GM21717 (cell line): ENCODE measurements around the gene SLC35F2.
A peak's percentile ranks its signal among the peaks of the same experiment; 100 is the strongest.
"Not testable (repeated sequence)": the region's sequence is repeated elsewhere in the genome, so short reads cannot be mapped to it uniquely, and the experiment has no call there.

ENCODE experiments used
- ATAC-seq: cut with Tn5 transposase; IDR thresholded peaks from one replicate; pipeline ENCODE4 v1.9.1; 2021; ENCODE audit warnings: mild to moderate bottlenecking, moderate library complexity; ENCODE audit not compliant: unreplicated experiment

The SLC35F2 gene

GRCh38 chr11:107842412-107843100 lies 16.0 kb downstream of the SLC35F2 start:
- ATAC-seq = no peak

GRCh38 chr11:107840129-107840484 lies 18.5 kb downstream of the SLC35F2 start:
- peak; percentile 24 for ATAC-seq

DNA sequence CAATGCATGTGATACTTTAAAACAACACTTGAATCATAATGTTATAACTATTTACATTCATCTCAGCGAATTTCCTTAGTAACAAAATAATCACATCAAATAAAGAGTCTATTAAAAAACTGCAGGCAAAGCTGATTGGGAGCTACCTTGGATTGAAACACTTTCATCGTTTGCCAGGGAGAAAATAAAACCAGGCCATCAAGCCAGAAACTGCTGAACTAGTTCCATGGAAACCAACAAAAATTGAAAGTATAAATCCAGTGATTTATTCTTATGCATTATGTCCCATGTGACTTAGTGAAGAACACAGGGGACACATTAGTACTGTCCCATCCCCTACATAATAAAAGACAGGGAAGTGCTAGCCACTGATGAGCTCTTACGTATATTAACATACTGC lies 21.7 kb downstream of the SLC35F2 start:
- no peak for ATAC-seq

- ATAC-seq = no peak
Measured at GRCh38 chr11:107834995-107835394, 23.6 kb downstream of the SLC35F2 start.

DNA sequence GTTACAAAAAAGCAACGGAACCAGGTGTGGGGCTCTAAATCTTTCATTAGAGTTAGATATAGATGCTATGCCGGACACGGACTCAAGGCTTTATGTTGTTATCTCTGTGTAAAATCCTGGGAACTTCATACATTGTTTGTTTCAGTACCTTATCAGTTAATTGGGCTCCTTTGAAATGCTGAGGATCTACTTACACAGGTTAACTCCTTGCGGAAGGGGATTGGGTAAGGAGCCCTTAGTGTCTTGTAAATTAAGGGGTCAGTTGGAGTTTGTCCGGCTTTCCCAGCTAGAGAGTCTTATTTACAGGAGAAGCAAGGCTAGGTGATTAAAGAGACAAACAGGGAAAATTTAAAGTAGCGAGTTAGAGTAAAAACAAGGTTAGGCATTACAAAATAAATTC lies 24.7 kb downstream of the SLC35F2 start:
- ATAC-seq = not testable (repeated sequence)

GRCh38 chr11:107830915-107831540 lies 27.6 kb downstream of the SLC35F2 start:
- no peak for ATAC-seq

DNA sequence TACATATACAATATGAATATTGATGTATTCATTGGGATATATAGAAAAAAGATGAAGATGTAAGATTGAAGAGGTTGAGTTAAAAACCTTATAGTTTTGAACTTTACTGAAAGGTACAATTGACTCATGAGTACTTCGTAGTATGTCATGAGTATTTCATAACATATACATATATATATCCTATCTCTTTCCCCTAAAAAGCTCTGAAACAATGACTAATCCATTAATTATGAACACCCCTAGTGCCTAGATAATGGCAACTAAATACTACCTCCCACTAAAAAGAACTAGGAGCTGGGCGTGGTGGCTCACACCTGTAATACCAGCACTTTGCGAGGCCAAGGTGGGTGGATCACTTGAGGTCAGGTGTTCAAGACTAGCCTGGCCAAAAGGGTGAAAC lies 31.5 kb downstream of the SLC35F2 start:
- ATAC-seq = no peak

- ATAC-seq = no peak
Measured at GRCh38 chr11:107825875-107826274, 32.7 kb downstream of the SLC35F2 start.

DNA sequence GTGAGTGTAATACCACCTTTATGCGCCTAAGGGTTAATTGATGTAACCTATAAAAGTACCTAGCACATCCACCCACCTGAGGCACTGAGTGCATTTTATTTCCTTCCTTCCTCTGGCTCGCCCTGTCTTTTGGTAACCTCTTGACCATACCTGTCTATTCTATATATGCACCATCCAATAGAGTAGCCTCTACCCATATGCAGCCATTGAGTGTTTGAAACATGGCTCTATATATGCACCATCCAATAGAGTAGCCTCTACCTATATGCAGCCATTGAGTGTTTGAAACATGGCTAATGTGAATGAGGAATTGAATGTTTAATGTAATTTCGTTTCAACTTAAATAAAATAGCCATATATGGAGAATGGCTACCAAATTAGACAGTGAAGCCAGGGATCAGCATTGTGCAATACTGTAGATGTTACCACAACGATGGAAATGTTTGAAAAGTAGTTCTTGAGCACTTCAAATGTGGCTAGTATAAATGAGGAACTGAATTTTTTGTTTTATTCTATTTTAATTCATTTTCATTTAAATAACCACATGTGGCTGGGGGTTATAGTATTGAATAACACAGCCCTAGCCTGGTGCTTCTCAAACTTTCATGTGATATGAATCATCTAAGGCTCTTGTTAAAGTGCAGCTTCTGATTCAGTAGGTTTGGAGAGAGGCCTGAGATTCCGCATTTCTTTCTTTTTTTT lies 33.8 kb downstream of the SLC35F2 start:
- no peak for ATAC-seq

DNA sequence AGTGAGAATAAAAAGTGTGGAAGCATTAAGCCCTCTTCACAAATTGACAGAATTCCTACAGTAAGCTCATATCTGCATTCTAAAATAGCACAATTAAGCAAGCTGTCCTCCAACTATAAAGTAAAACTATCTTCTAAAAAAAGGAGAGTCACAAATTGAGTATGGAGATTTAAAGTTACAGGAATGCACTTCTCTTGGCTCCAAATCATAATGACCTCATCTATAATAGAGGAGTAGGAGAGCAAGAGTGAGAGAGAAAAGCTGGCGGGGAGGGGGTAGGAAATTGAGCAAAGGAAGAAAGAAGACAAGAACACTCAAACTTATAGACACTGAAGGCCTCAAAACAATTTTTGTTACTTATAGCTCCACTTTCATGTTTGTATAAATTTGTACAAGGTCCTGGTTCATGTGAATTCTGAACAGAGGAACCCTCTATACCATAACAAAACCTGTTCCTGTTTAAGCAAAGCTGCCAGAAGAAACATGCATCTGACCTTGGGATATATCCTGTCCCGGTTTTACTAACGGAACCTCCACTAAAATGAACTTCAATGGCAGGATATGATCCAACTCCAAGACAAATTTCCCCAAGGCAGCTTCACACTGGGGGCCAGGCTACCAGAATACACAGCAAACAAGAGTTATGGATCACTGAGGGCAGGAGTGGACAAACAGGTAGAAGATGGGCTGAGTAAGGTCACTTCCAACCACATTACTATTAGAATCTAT lies 37.2 kb downstream of the SLC35F2 start:
- no peak for ATAC-seq

DNA sequence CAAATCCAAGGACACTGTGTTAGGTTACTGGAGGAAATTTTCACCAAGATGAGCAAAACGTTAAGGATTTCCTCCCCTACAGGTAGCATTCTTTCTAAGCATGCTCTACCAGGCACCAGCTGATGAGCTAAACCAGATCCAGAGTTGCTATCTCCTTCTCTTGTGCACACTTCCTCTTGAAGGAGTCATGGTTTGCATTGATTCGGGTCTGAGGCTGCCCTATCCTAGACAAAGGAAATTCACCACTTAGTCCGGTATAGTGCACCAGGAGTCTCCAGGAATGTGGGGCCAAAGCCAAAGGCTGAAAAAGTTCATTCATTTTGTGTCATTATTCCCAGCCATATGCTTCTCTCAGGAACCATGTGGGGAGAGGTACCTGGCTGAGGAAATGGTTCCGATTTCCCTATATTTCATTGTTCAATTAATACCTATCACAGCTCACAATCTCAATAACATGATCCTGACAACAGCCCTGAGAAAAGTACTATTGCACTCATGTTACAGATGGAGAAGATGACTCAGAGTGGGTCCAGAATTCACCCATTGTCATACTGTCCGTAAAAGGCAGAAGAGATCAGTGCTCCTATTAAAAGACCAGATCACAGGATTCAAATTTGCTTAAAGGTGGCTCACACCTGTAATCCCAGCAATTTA lies 39.1 kb downstream of the SLC35F2 start:
- ATAC-seq = no peak

DNA sequence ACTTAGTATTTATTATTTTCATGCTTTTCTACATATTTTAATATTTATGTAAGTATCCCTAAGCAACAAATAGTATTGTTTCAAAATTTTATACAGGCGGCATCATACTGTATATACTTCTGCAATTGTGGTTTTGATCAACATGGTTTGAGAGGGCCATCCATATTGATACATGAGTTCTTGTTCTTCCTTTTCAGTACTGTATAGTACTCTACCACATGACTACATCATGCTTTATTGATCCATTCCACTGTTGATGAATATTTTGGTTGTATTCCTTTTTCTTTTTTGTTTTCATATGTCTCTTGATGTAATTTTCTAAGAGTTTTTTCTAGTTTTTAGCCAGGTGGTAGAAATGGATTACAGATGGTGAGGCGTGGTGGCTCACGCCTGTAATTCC lies 40.1 kb downstream of the SLC35F2 start:
- no peak for ATAC-seq

GRCh38 chr11:107816028-107816427 lies 42.6 kb downstream of the SLC35F2 start:
- no peak for ATAC-seq

- ATAC-seq = no peak
Measured at GRCh38 chr11:107810875-107811274, 47.7 kb downstream of the SLC35F2 start.

GRCh38 chr11:107808521-107808920 lies 50.1 kb downstream of the SLC35F2 start:
- ATAC-seq = no peak

GRCh38 chr11:107804971-107805370 lies 53.6 kb downstream of the SLC35F2 start:
- ATAC-seq = no peak

- no peak for ATAC-seq
Measured at GRCh38 chr11:107804211-107804610, 54.4 kb downstream of the SLC35F2 start.

- no peak for ATAC-seq
Measured at GRCh38 chr11:107801641-107802040, 56.9 kb downstream of the SLC35F2 start.

DNA sequence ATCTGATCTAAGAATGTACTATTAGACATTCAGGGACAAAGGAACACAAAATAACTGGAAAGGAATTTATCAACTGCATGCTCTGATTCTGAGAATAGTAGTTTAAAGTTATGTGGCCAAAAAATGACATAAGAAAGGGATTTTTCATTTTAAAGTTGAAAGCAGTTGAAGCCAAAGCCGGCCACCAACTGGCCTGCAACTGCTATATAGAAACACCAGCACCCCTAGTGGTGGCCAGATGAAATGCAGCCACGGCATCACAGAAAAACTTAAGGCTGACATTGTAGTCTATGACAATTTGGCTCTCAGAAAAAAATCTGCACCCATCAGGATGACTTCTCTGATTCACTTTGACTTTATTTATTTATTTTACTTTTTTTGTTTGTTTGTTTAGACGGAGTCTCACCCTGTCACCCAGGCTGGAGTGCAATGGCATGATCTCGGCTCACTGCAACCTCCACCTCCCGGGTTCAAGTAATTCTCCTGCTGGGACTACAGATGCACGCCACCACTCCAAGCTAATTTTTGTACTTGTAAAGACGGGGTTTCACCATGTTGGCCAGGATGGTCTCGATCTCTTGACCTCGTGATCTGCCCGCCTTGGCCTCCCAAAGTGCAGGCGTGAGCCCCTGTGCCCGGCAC lies 59.2 kb downstream of the SLC35F2 start:
- ATAC-seq = peak; percentile 85

DNA sequence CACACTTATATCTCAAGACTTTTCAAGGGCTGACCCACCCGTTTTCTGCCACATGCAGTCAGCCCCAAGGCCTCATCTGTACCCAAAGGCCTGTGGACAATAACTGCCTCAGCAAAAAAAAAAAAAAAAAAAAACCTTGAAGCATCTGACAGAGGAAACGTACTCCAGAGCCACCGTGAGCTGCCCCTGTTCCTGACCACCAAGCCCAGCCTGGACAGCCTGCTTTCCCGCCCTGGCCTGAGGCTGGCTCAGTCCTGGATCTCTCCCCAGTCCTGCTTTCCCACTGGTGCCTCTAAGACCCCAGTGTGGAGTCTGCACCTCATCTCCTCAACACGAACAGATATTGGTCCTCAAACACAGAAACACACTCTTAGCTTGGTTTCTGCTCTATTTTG lies 66.5 kb downstream of the SLC35F2 start:
- no peak for ATAC-seq
